ENCODE results near the gene GET4.

- TF ChIP-seq ZBTB17 (tag by site-specific recombination; IDR thresholded peaks at IDR 0.05), result no peak
- no peak for TF ChIP-seq ZFP3 (tag by site-specific recombination; IDR thresholded peaks at IDR 0.05; ENCODE audit: low read depth)
- no peak for TF ChIP-seq ZNF239 (tag by site-specific recombination; IDR thresholded peaks at IDR 0.05)
- TF ChIP-seq ZNF274 (IDR thresholded peaks at IDR 0.05; ENCODE audit: low read length), result no peak
- TF ChIP-seq ZNF274 (tag by site-specific recombination; IDR thresholded peaks at IDR 0.05; ENCODE audit: borderline replicate concordance), result no peak
Observed at GRCh38 chr7:910441-910861, 34.1 kb downstream of the GET4 start.
